ENCODE results near the gene TRIM61.

The TRIM61 gene

GRCh38 chr4:165009493-165010227 is 32.2 kb upstream of the TRIM61 start:
- H3K27me3 ChIP-seq (replicated peaks; ENCODE audit: insufficient read depth, low read length): no peaks in the 10 kb centered on the region
- peaks cover 25% of the 10 kb centered on the region for H3K4me1 ChIP-seq (ENCODE audit: low read length)
- H3K36me3 ChIP-seq (replicated peaks; ENCODE audit: insufficient read depth, low read length): no peaks in the 10 kb centered on the region
- peak; percentile 21 for DNase-seq
- no peaks in the 10 kb centered on the region for H3K79me2 ChIP-seq (ENCODE audit: low read length)
- no peak overlapping the region for H3K9ac ChIP-seq (ENCODE audit: low read length)
- H3K9me3 ChIP-seq (replicated peaks; ENCODE audit: insufficient read depth, low read length): no peaks in the 10 kb centered on the region
- no peak overlapping the region for H2AFZ ChIP-seq (ENCODE audit: low read length)
- no peak overlapping the region for H3K4me2 ChIP-seq (ENCODE audit: low read depth, low read length)
- H3F3A ChIP-seq (ENCODE audit: insufficient read depth, low read length): peaks cover 15% of the 10 kb centered on the region
- no peaks in the 10 kb centered on the region for H4K20me1 ChIP-seq (ENCODE audit: insufficient read depth, low read length)
- H3K4me3 ChIP-seq (ENCODE audit: low read length): no peak overlapping the region
- peak overlapping the region; percentile 91; the same call in 1 of the 2 replicates for H3K27ac ChIP-seq (ENCODE audit: low read length)
- TF ChIP-seq EZH2 (optimal IDR thresholded peaks at IDR 0.05; ENCODE audit: low read depth, low read length): no peak
- TF ChIP-seq CTCF (IDR thresholded peaks at IDR 0.05; ENCODE audit: low read length): no peak
- no peak for TF ChIP-seq EZH2phosphoT487 (IDR thresholded peaks at IDR 0.05; ENCODE audit: low read length)
- no peaks in the 10 kb centered on the region for H3K9me2 ChIP-seq (replicated peaks; ENCODE audit: insufficient read depth, low read length)

GRCh38 chr4:165006886-165007285 is 29.4 kb upstream of the TRIM61 start:
- Histone ChIP-seq H3K9ac (ENCODE audit: low read length) (no peak overlapping the region), H2AFZ (ENCODE audit: low read length) (no peak overlapping the region), H3K4me3 (ENCODE audit: low read length) (no peak overlapping the region), H3K27me3 (replicated peaks; ENCODE audit: insufficient read depth, low read length) (no peaks in the 10 kb centered on the region), H3K79me2 (ENCODE audit: low read length) (no peaks in the 10 kb centered on the region), H3K4me1 (ENCODE audit: low read length) (peaks cover 23% of the 10 kb centered on the region), H3K4me2 (ENCODE audit: low read depth, low read length) (no peak overlapping the region), H3K36me3 (replicated peaks; ENCODE audit: insufficient read depth, low read length) (no peaks in the 10 kb centered on the region), H3F3A (ENCODE audit: insufficient read depth, low read length) (peaks cover 13% of the 10 kb centered on the region), H3K27ac (ENCODE audit: low read length) (no peak overlapping the region), H3K9me2 (replicated peaks; ENCODE audit: insufficient read depth, low read length) (no peaks in the 10 kb centered on the region), H3K9me3 (replicated peaks; ENCODE audit: insufficient read depth, low read length) (no peaks in the 10 kb centered on the region), H4K20me1 (ENCODE audit: insufficient read depth, low read length) (no peaks in the 10 kb centered on the region)
- DNase-seq: no peak
- TF ChIP-seq EZH2 (optimal IDR thresholded peaks at IDR 0.05; ENCODE audit: low read depth, low read length) (no peak), CTCF (IDR thresholded peaks at IDR 0.05; ENCODE audit: low read length) (no peak), EZH2phosphoT487 (IDR thresholded peaks at IDR 0.05; ENCODE audit: low read length) (no peak)

GRCh38 chr4:165006456-165006855 is 29.0 kb upstream of the TRIM61 start:
- Histone ChIP-seq H3K27me3 (replicated peaks; ENCODE audit: insufficient read depth, low read length) (no peaks in the 10 kb centered on the region), H3F3A (ENCODE audit: insufficient read depth, low read length) (peaks cover 9% of the 10 kb centered on the region), H3K9me3 (replicated peaks; ENCODE audit: insufficient read depth, low read length) (no peaks in the 10 kb centered on the region), H4K20me1 (ENCODE audit: insufficient read depth, low read length) (no peaks in the 10 kb centered on the region), H3K9ac (ENCODE audit: low read length) (no peak overlapping the region), H3K79me2 (ENCODE audit: low read length) (no peaks in the 10 kb centered on the region), H3K4me1 (ENCODE audit: low read length) (peaks cover 19% of the 10 kb centered on the region), H3K27ac (ENCODE audit: low read length) (no peak overlapping the region), H3K9me2 (replicated peaks; ENCODE audit: insufficient read depth, low read length) (no peaks in the 10 kb centered on the region), H3K36me3 (replicated peaks; ENCODE audit: insufficient read depth, low read length) (no peaks in the 10 kb centered on the region), H3K4me3 (ENCODE audit: low read length) (no peak overlapping the region), H2AFZ (ENCODE audit: low read length) (no peak overlapping the region), H3K4me2 (ENCODE audit: low read depth, low read length) (no peak overlapping the region)
- DNase-seq: no peak
- TF ChIP-seq CTCF (IDR thresholded peaks at IDR 0.05; ENCODE audit: low read length): no peak
- TF ChIP-seq EZH2 (optimal IDR thresholded peaks at IDR 0.05; ENCODE audit: low read depth, low read length): no peak
- no peak for TF ChIP-seq EZH2phosphoT487 (IDR thresholded peaks at IDR 0.05; ENCODE audit: low read length)
